ENCODE data around the gene MRPL12. TPM values are rescaled to one million over a fixed set of nuclear protein-coding genes. Genes with fewer than 3 reads are reported as not detected.

MRPL12 gene
- total and polyA plus RNA-seq, 2 of the 13 experiments (the other 11 are each of a cell fraction or from before 2014, with no cell fraction given) = 39.1 to 94.1 TPM

- TF ChIP-seq PATZ1 (CRISPR knock-in tag; IDR thresholded peaks at IDR 0.05) (no peak; the same call in none of the 2 replicates), SUZ12 (IDR thresholded peaks at IDR 0.05; ENCODE audit: low read depth, low read length) (no peak), THAP8 (CRISPR knock-in tag; IDR thresholded peaks at IDR 0.05; ENCODE audit: borderline replicate concordance) (0 out of 2 replicates have a peak, but pooled peaks have one; percentile 66), ZNF44 (CRISPR knock-in tag; IDR thresholded peaks at IDR 0.05) (peak; percentile 98), HNF4G (IDR thresholded peaks at IDR 0.05; ENCODE audit: borderline replicate concordance, low read depth, low read length) (peak; percentile 47; the same call in 1 of the 2 replicates), HNF4G (CRISPR knock-in tag; IDR thresholded peaks at IDR 0.05; ENCODE audit: borderline replicate concordance, low read depth) (0 out of 2 replicates have a peak, but pooled peaks have one; percentile 77), CEBPB (IDR thresholded peaks at IDR 0.05; ENCODE audit: borderline replicate concordance, low read depth, low read length) (peak; percentile 53; the same call in 1 of the 2 replicates), KLF11 (CRISPR knock-in tag; IDR thresholded peaks at IDR 0.05) (peak; percentile 99), STAG1 (CRISPR knock-in tag; IDR thresholded peaks at IDR 0.05) (no peak), BRCA1 (CRISPR knock-in tag; IDR thresholded peaks at IDR 0.05) (peak; percentile 91), SSRP1 (CRISPR knock-in tag; IDR thresholded peaks at IDR 0.05) (no peak), HMG20B (CRISPR knock-in tag; conservative IDR thresholded peaks at IDR 0.05) (peak; percentile 80; the same call in 1 of the 2 replicates), LCORL (IDR thresholded peaks at IDR 0.05) (peak; percentile 22; the same call in 1 of the 2 replicates), LCORL (CRISPR knock-in tag; IDR thresholded peaks at IDR 0.05) (peak; percentile 70; the same call in 1 of the 2 replicates), KIAA2018 (CRISPR knock-in tag; IDR thresholded peaks at IDR 0.05; ENCODE audit: borderline replicate concordance) (peak; percentile 34; the same call in 1 of the 2 replicates), ZBTB39 (CRISPR knock-in tag; IDR thresholded peaks at IDR 0.05) (no peak)
Observed at GRCh38 chr17:81727324-81728031, 24.3 kb downstream of the MRPL12 start (continued).

Measured in HepG2 (cell line).